ENCODE measurements around the gene PCDHA1. TPM values are rescaled to one million over a fixed set of nuclear protein-coding genes. Genes with fewer than 3 reads are reported as not detected.
A peak's percentile ranks its signal among the peaks of the same experiment; 100 is the strongest.

PCDHA1 gene
- total and polyA plus RNA-seq, 12 donors = 0.05 to 0.20 (median 0.08) TPM; not detected in 5

DNA sequence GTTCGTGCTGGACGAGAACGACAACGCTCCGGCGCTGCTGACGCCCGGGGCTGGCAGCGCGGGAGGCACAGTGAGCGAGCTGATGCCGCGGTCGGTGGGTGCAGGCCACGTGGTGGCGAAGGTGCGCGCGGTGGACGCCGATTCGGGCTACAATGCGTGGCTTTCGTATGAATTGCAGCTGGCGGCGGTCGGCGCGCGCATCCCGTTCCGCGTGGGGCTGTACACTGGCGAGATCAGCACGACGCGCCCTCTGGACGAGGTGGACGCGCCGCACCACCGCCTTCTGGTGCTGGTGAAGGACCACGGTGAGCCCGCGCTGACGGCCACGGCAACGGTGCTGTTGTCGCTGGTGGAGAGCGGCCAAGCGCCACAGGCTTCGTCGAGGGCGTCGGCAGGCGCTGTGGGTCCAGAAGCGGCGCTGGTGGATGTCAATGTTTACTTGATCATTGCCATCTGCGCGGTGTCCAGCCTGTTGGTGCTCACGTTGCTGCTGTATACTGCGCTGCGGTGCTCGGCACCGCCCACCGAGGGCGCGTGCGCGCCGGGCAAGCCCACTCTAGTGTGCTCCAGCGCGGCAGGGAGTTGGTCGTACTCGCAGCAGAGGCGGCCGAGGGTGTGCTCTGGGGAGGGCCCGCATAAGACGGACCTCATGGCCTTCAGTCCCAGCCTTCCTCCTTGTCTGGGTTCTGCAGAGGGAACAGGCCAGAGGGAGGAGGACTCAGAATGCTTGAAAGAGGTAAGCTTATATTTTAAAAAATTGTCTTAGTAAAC is 98.2 kb downstream of the PCDHA1 start:
- no peak for DNase-seq
- H3K4me3 ChIP-seq = no peak overlapping the region
- 32 to 51% (median 37%) methylated on average over 20 to 79 of the region's 79 CpGs for WGBS, 4 donors
- H3K4me1 ChIP-seq (replicated peaks in 1 of 2) = no peaks in the 10 kb centered on the region
- H3K9me3 ChIP-seq (replicated peaks in 1 of 3) = no peaks in the 10 kb centered on the region
- H3K27me3 ChIP-seq = peaks cover 5% of the 10 kb centered on the region
- intact Hi-C loops (cut with DNase I) = no loop called here
- H3K36me3 ChIP-seq (replicated peaks in 1 of 2) = no peaks in the 10 kb centered on the region
- H3K27ac ChIP-seq = no peak overlapping the region
- no peak for TF ChIP-seq POLR2A (IDR thresholded peaks at IDR 0.05)
- TF ChIP-seq, protein P1, sequence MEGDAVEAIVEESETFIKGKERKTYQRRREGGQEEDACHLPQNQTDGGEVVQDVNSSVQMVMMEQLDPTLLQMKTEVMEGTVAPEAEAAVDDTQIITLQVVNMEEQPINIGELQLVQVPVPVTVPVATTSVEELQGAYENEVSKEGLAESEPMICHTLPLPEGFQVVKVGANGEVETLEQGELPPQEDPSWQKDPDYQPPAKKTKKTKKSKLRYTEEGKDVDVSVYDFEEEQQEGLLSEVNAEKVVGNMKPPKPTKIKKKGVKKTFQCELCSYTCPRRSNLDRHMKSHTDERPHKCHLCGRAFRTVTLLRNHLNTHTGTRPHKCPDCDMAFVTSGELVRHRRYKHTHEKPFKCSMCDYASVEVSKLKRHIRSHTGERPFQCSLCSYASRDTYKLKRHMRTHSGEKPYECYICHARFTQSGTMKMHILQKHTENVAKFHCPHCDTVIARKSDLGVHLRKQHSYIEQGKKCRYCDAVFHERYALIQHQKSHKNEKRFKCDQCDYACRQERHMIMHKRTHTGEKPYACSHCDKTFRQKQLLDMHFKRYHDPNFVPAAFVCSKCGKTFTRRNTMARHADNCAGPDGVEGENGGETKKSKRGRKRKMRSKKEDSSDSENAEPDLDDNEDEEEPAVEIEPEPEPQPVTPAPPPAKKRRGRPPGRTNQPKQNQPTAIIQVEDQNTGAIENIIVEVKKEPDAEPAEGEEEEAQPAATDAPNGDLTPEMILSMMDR (IDR thresholded peaks at IDR 0.05) = no peak

DNA sequence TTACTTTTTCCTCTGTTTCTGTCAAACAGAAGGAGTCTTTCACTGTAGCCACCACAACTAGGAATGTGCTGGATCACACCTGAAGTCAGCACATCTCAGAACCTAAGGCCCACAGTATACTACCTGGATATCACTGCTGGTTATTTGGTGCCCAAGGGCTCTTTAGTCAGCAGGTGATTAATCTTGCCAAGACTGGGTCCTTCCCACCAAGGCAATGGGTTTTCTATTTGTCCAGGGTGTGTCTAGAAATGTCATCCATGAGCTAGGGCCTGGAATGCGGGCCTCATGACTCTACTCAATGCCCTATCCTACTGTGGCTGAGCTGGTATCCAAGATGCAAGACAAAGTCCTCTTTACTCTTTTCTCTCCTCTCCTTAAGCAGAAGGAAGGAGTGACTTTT is 130.4 kb downstream of the PCDHA1 start:
- Histone ChIP-seq H3K9me3 (replicated peaks in 1 of 3) (no peaks in the 10 kb centered on the region), H3K27ac (no peak overlapping the region), H3K4me1 (replicated peaks in 1 of 2) (no peaks in the 10 kb centered on the region), H3K36me3 (replicated peaks in 1 of 2) (no peaks in the 10 kb centered on the region), H3K27me3 (no peaks in the 10 kb centered on the region), H3K4me3 (no peak overlapping the region)
- 50 to 100% (median 66%) methylated on average over 1 of the region's 1 CpG for WGBS, 4 donors
- TF ChIP-seq, protein P1 (IDR thresholded peaks at IDR 0.05) = no peak
- no peak for TF ChIP-seq POLR2A (IDR thresholded peaks at IDR 0.05)
- intact Hi-C loops (cut with DNase I) = no loop called here
- DNase-seq = no peak

DNA sequence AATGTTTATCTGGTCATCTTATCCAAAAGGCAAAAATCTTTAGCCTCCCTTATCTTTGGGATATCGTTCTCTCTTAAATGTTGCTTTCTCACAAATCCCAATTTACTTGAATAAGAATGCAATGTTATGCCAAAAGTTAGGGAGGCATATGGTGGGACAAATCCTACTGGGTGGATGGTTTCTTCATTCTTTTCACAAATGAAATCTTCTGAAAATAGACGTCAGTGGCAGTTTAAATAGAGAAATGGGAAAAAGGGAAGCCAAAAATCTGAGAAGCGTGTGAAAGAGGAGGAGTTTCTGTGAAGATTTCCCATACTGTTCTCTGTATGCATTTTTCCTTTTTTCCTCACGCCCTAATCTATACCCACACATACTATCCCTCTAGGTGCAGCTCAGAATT is 137.7 kb downstream of the PCDHA1 start:
- Histone ChIP-seq H3K4me1 (replicated peaks in 1 of 2) (no peaks in the 10 kb centered on the region), H3K27ac (no peak overlapping the region), H3K27me3 (peaks cover 13% of the 10 kb centered on the region), H3K4me3 (no peak overlapping the region), H3K36me3 (replicated peaks in 1 of 2) (no peaks in the 10 kb centered on the region), H3K9me3 (replicated peaks in 1 of 3) (no peaks in the 10 kb centered on the region)
- intact Hi-C loops (cut with DNase I) = no loop called here
- no peak for DNase-seq
- WGBS, 4 donors = 53 to 63% (median 58%) methylated on average over 4 of the region's 4 CpGs
- TF ChIP-seq, protein P1 (IDR thresholded peaks at IDR 0.05) = no peak
- no peak for TF ChIP-seq POLR2A (IDR thresholded peaks at IDR 0.05)

DNA sequence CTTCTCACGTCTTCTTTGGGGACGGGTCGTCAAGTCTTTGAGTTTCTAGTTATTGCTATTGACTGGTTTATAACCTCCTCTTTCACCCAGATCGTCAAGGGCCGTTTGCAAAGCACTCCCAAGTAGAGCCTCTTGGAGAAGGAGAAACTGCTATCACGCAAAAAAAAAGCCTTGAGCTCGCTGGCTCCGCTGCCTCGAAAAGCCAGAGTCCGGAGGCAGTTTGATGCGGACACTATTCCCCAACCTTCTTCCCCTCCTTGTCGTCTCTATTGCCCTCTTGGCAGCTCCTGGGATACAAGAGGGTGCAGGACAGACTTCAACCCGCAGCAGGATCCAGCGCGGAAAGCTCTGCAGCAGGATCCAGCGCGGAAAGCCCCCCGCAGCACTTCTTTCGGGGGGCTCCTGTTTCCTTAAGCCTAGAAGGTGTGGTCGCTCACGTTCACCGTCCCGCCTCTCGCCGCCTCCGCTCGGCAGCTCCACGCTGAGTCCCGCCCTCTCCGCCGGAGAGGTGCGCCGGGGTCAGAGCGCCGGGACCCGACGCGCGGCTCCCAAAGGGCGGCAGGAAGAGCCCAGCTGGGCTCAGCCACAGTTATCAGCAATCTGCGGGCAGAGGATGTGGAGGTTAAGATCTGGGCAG is 140.0 kb downstream of the PCDHA1 start, which contains the start of gene PCDHAC1:
TSS of gene PCDHAC1 (plus strand) at position 494 of the 637 bp plus-strand sequence. CDS start 594 bp downstream, outside the sequence.
- peak within 1 kb of the TSS in 2 of 5 donors; percentile 41 to 53 for H3K27ac ChIP-seq
- no peaks in the 10 kb centered on the region for H3K9me3 ChIP-seq (replicated peaks in 1 of 3)
- H3K36me3 ChIP-seq (replicated peaks in 1 of 2) = no peaks in the 10 kb centered on the region
- TF ChIP-seq POLR2A (IDR thresholded peaks at IDR 0.05) = no peak
- TF ChIP-seq, protein P1 (IDR thresholded peaks at IDR 0.05) = no peak
- H3K4me1 ChIP-seq (replicated peaks in 1 of 2) = no peaks in the 10 kb centered on the region
- peaks cover 13% of the 10 kb centered on the region for H3K27me3 ChIP-seq
- intact Hi-C loops (cut with DNase I) = no loop called here
- 2 to 7% (median 4%) methylated on average over 15 to 41 of the region's 41 CpGs for WGBS, 4 donors
- peak within 1 kb of the TSS in 1 of 4 donors; percentile 53 for H3K4me3 ChIP-seq
- peak in 1 of 7 donors; percentile 19 for DNase-seq

All from adrenal gland (tissue), 12 donors.